PFSK-1 (cell line): ENCODE measurements around the gene PRRG4.

Experiments
- FOXP2 ChIP-seq: optimal IDR thresholded peaks from 2 replicates; pipeline ENCODE3; 2011; ENCODE audit warnings: borderline replicate concordance, control low read depth, inconsistent platforms; ENCODE audit not compliant: insufficient read depth; ENCODE audit errors: extremely low read length, extremely low read depth
- POLR2AphosphoS5 ChIP-seq: IDR thresholded peaks from 2 replicates; pipeline ENCODE4 v1.6.1; 2012; ENCODE audit warnings: low read depth, mild to moderate bottlenecking, control low read depth, low read length, moderate library complexity
- REST ChIP-seq, 2 experiments: IDR thresholded peaks; 2 replicates each; pipeline versions ENCODE4 v1.6.1 to v1.8.0; 2011 to 2012; ENCODE audit warnings: low read depth in 2 of 2, low read length in 2 of 2, control low read depth in 1 of 2, inconsistent platforms in 1 of 2, mild to moderate bottlenecking in 1 of 2, moderate library complexity in 1 of 2; ENCODE audit not compliant: insufficient read depth in 1 of 2
- SIN3A ChIP-seq: IDR thresholded peaks from 2 replicates; pipeline ENCODE4 v1.6.1; 2012; ENCODE audit warnings: mild to moderate bottlenecking, low read length, moderate library complexity, borderline replicate concordance; ENCODE audit not compliant: insufficient read depth
- TAF1 ChIP-seq: IDR thresholded peaks from 2 replicates; pipeline ENCODE4 v1.6.1; 2012; ENCODE audit warnings: low read length, control low read depth, borderline replicate concordance; ENCODE audit not compliant: insufficient read depth

DNA sequence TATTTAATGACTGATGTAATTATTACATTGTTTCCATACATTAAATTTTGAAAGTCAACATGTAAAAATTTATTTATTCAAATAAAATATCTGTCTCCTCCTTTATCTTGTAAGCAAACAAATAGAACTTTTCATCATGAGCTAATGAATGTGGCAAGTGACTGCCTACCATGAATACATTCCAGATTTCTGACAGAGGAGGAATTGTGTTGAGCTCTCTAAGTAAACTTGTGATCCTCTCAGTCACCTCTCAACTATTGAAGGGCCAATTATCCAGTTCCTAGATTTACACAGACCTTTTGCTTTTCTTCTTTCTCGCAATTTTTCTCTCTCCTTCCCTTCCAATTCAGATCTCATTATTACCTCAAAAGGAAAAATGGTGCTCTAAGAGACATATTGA, 21.5 kb downstream of the PRRG4 start:
- TF ChIP-seq POLR2AphosphoS5, result no peak
- TF ChIP-seq SIN3A, result no peak
- TF ChIP-seq REST (IDR thresholded peaks at IDR 0.05; ENCODE audit: insufficient read depth in 1 of 2, low read depth in 2 of 2, low read length in 2 of 2), result no peak
- no peak for TF ChIP-seq TAF1
- no peak for TF ChIP-seq FOXP2
